HL-60 (cell line): ENCODE results near the gene MALRD1.

Experiments
- DNase-seq, 2 experiments: peaks; one replicate each; pipeline ENCODE4 v3.0.0-alpha.2; 2010 to 2020; ENCODE audit warnings: low read depth in 1 of 2, low spot score in 1 of 2
- H3K27ac ChIP-seq: fragments of 250-450 bp; sonication (Bioruptor Pico); replicated peaks from 2 replicates; pipeline ENCODE4 v1.5.1; 2020; ENCODE audit warnings: mild to moderate bottlenecking, moderate library complexity
- H3K27me3 ChIP-seq: fragments of 250-450 bp; sonication (Bioruptor Pico); 2 replicates; pipeline ENCODE4 v1.5.1; 2021; ENCODE audit warnings: mild to moderate bottlenecking, moderate library complexity; ENCODE audit not compliant: insufficient read depth, poor library complexity, severe bottlenecking
- H3K4me3 ChIP-seq: replicated peaks from 2 replicates; pipeline ENCODE4 v1.5.1; 2011; ENCODE audit warnings: mild to moderate bottlenecking, control low read depth, low read length; ENCODE audit not compliant: insufficient read depth
- CTCF ChIP-seq: IDR thresholded peaks from one replicate; pipeline ENCODE4 v1.5.1; 2011; ENCODE audit warnings: low read length, control low read depth, inconsistent platforms; ENCODE audit not compliant: insufficient read depth
- GABPA ChIP-seq: IDR thresholded peaks from 2 replicates; pipeline ENCODE4 v1.6.1; 2012; ENCODE audit warnings: low read depth
- POLR2AphosphoS5 ChIP-seq: IDR thresholded peaks from 2 replicates; pipeline ENCODE4 v1.6.1; 2012; ENCODE audit warnings: low read depth
- REST ChIP-seq: IDR thresholded peaks from 2 replicates; pipeline ENCODE4 v1.6.1; 2012; ENCODE audit warnings: low read depth; ENCODE audit not compliant: insufficient replicate concordance
- SPI1 ChIP-seq: IDR thresholded peaks from 2 replicates; pipeline ENCODE4 v1.6.1; 2012; ENCODE audit warnings: low read depth, mild to moderate bottlenecking, borderline replicate concordance

MALRD1 gene

DNA sequence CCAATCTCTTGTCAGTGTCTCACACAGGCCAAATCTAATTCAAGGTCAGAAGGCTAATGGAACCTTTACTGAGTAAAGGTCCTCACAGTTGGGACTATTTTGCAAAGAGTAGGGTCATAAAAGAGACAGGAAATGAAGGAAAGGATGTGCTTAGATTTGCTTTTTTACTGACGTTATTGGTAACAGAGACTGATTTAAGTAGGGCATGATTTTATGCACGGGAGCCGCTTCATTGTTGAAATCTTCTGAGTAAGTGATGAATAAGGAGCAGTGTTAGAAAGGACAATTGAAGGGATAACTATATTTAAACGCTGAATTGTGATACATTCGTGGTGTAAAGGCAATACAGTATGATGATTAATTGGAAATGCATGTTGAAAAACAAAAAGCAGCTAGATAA is 261.5 kb downstream of the MALRD1 start:
- no peak overlapping the region for H3K27ac ChIP-seq
- TF ChIP-seq SPI1 = no peak
- no peak for TF ChIP-seq GABPA
- no peak for TF ChIP-seq POLR2AphosphoS5
- no peak for TF ChIP-seq REST
- TF ChIP-seq CTCF = no peak
- H3K4me3 ChIP-seq = no peak overlapping the region
- no peaks in the 10 kb centered on the region for H3K27me3 ChIP-seq
- DNase-seq = no peak

DNA sequence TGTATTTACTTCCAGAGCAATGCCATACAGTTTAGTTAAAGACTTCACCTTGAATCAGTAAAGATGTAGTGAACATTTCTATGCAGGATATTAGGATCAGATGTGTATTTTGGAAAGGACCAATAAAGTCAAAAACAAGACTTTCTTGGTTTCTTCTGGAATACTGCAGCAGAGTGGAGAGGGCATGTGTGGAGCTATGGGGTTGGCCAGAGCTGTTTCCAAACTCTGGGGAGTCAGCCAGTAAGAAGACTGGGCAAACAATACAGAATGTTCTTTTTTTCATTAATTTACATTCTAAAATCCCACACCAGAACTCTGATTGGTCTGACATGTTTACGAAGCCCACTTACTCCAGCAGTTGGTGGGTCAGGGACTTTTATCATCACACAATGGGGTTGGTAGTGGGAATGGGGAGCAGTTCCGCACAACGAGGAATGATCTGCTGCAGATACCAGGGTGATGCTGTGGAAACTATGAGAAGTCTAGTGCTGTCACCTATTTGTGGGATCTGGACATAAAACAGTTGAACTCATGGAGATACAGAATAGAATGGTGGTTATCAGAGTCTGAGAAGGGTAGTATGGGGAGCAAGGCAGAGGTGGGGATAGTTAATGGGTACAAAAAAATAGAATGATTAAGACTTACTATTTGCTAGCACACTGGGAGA is 267.7 kb downstream of the MALRD1 start:
- H3K27me3 ChIP-seq = no peaks in the 10 kb centered on the region
- TF ChIP-seq CTCF = no peak
- TF ChIP-seq GABPA = no peak
- TF ChIP-seq SPI1 = no peak
- no peak for DNase-seq
- no peak overlapping the region for H3K27ac ChIP-seq
- no peak overlapping the region for H3K4me3 ChIP-seq

DNA sequence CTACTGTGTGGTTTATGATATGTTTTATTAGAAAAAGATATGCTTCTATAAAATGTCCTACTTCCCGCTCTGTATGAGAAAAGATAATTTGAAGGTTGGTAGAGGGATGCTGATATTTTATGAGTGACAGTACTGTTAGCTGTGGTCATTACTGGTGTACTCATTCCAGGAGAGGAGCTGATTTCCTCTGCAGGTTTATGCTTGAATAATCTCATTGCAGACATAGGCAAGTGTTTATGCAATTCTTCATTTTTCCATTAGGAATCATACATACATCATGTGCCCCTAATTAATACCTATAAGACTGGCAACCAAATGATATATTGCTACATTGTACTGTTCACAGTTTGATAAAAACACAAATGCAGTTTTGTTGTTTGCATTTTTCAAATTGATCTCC is 269.4 kb downstream of the MALRD1 start:
- no peak for TF ChIP-seq CTCF
- no peak for TF ChIP-seq SPI1
- no peak for TF ChIP-seq REST
- TF ChIP-seq POLR2AphosphoS5 = no peak
- TF ChIP-seq GABPA = no peak
- Histone ChIP-seq H3K27ac (no peak overlapping the region), H3K27me3 (no peaks in the 10 kb centered on the region), H3K4me3 (no peak overlapping the region)
- no peak for DNase-seq

DNA sequence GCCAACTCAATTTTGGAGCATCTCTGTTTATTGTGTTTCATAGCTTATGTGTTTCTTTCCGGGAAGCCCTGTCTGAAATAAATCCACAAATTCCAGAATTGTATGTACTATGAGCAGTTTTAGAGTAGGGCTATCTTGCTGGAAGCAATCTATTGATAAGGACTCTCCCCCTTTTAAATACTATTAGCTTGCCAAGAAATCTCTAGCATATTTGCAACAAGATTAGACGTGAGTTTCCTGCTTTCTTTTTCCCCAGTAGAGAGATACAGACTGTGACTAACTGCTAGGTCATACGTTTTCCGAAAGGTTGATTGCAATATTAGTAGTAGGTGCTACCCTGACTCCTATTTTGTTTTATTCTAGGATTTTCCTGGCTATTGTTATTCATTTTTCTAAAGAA is 277.0 kb downstream of the MALRD1 start:
- no peak for TF ChIP-seq REST
- no peak for TF ChIP-seq POLR2AphosphoS5
- TF ChIP-seq SPI1 = no peak
- TF ChIP-seq GABPA = no peak
- no peak for TF ChIP-seq CTCF
- DNase-seq = no peak
- Histone ChIP-seq H3K27ac (no peak overlapping the region), H3K4me3 (no peak overlapping the region), H3K27me3 (no peaks in the 10 kb centered on the region)
